GM12878 (cell line): ENCODE measurements around the gene ADAMTS14. TPM values are rescaled to one million over a fixed set of nuclear protein-coding genes. Genes with fewer than 3 reads are reported as not detected.
"Not testable (repeated sequence)": the region's sequence is repeated elsewhere in the genome, so short reads cannot be mapped to it uniquely, and the experiment has no call there.

Source experiments
- ATAC-seq: fragments of 200-7000 bp; cut with Tn5 transposase; 3 replicates; pipeline ENCODE4 v1.9.1; 2020; ENCODE audit warnings: mild to moderate bottlenecking, moderate library complexity
- BruUV-seq: library from RNA; stranded (reverse); fragments of 400-500 nt; replicated peaks from 2 replicates; lab custom pipeline; 2021; lab: Mats Ljungman, UMichigan
- CTCF ChIA-PET: fragments of 300-600 bp; sonication (Branson Sonifier 250); formaldehyde crosslinking; extraction: SDS; loops from one replicate; lab custom pipeline; 2021; ENCODE audit warnings: inconsistent platforms; lab: Yijun Ruan, JAX
- POLR2A ChIA-PET: fragments of 350-600 bp; formaldehyde crosslinking; extraction: SDS; loops from one replicate; lab custom pipeline; 2021; ENCODE audit warnings: inconsistent platforms; lab: Charles Lee
- RAD21 ChIA-PET: fragments of 300-600 bp; sonication (Branson Sonifier 250); formaldehyde crosslinking; loops from one replicate; lab custom pipeline; 2023; ENCODE audit warnings: antibody characterized with exemption; ENCODE audit not compliant: unreplicated experiment; lab: Charles Lee
- SMC1A ChIA-PET: fragments of 300-600 bp; sonication (Branson Sonifier 250); formaldehyde crosslinking; loops from one replicate; lab custom pipeline; 2023; ENCODE audit not compliant: unreplicated experiment, uncharacterized antibody; lab: Charles Lee
- DNase-seq: peaks from one replicate; pipeline ENCODE4 v3.0.0-alpha.2; 2011; ENCODE audit warnings: low read depth, low spot score
- FAIRE-seq: peaks from 3 replicates; lab custom pipeline; 2011; peaks lifted over from hg19 to GRCh38; lab: Jason Lieb, UNC
- H2AFZ ChIP-seq: 2 replicates; pipeline ENCODE4 v1.6.0; 2011; ENCODE audit warnings: low read depth, low read length, control low read depth; ENCODE audit not compliant: control insufficient read depth
- H3K27ac ChIP-seq: 2 replicates; pipeline ENCODE4 v1.5.1; 2011; ENCODE audit warnings: control low read depth; ENCODE audit not compliant: control insufficient read depth, insufficient read depth
- H3K27me3 ChIP-seq, 2 experiments: replicated peaks in 1 of 2; 2 replicates each; pipeline versions ENCODE4 v1.6.0 to v1.6.1; 2011; ENCODE audit warnings: low read length in 1 of 2; ENCODE audit not compliant: control insufficient read depth in 2 of 2, insufficient read depth in 2 of 2
- H3K36me3 ChIP-seq, 2 experiments: 2 replicates each; pipeline ENCODE4 v1.5.1; 2011; ENCODE audit warnings: low read length in 1 of 2; ENCODE audit not compliant: control insufficient read depth in 2 of 2, insufficient read depth in 2 of 2
- H3K4me1 ChIP-seq: 2 replicates; pipeline ENCODE4 v1.6.1; 2011; ENCODE audit warnings: mild to moderate bottlenecking, low read length, moderate library complexity, mixed read lengths; ENCODE audit not compliant: control insufficient read depth, insufficient read depth
- H3K4me2 ChIP-seq: 2 replicates; pipeline ENCODE4 v1.6.0; 2011; ENCODE audit warnings: control low read depth; ENCODE audit not compliant: control insufficient read depth, insufficient read depth
- H3K4me3 ChIP-seq: fragments of 200-600 bp; sonication (generic); 2 replicates; pipeline ENCODE4 v1.5.1; 2016
- H3K79me2 ChIP-seq: 2 replicates; pipeline ENCODE4 v1.6.0; 2011; ENCODE audit warnings: low read length; ENCODE audit not compliant: control insufficient read depth, insufficient read depth
- H3K9ac ChIP-seq: 2 replicates; pipeline ENCODE4 v1.8.0; 2011; ENCODE audit warnings: low read length, control low read depth, mixed read lengths; ENCODE audit not compliant: control insufficient read depth, insufficient read depth
- H3K9me3 ChIP-seq: replicated peaks from 3 replicates; pipeline ENCODE4 v1.5.1; 2011; ENCODE audit warnings: mild to moderate bottlenecking, low read length; ENCODE audit not compliant: control insufficient read depth, insufficient read depth
- H4K20me1 ChIP-seq: 2 replicates; pipeline ENCODE4 v1.6.0; 2011; ENCODE audit not compliant: control insufficient read depth, insufficient read depth
- EGR1 ChIP-seq, 2 experiments: IDR thresholded peaks; 1 replicate in 1 of 2; 2 replicates in 1 of 2; pipeline ENCODE4 v1.6.1; 2011 to 2012; ENCODE audit warnings: low read depth in 2 of 2, low read length in 2 of 2, borderline replicate concordance in 1 of 2, mild to moderate bottlenecking in 1 of 2, moderate library complexity in 1 of 2
- NR2F1 ChIP-seq: fragments of 450-650 bp; conservative IDR thresholded peaks from 2 replicates; pipeline ENCODE4 v1.6.1; 2017; ENCODE audit warnings: mild to moderate bottlenecking
- WGBS: methylation state at CpG from one replicate; pipeline ENCODE4 v1.1.6; 2016; ENCODE audit warnings: low lambda C conversion rate; ENCODE audit not compliant: insufficient replicate concordance, insufficient coverage; ENCODE audit errors: missing lambda C conversion rate; 5-methylcytosine and 5-hydroxymethylcytosine counted together
- in situ Hi-C: fragments of 300-500 bp; cut with MboI; formaldehyde crosslinking; loops from 9 replicates; pipeline ENCODE4 v1.14.3; 2018; ENCODE audit warnings: mixed read lengths
- intact Hi-C: fragments of 100-400 bp; cut with micrococcal nuclease; formaldehyde crosslinking; loops from one replicate; pipeline ENCODE4 v1.14.2; 2022; ENCODE audit not compliant: unreplicated experiment
- polyA plus RNA-seq, 11 experiments: library from polyadenylated mRNA; depleted of rRNA in 4 of 11; unstranded in 6 of 11; stranded (reverse) in 5 of 11; fragments of >200 nt; fragmentation: Nextera tagmentation in 4 of 11; fragmentation: Illumina TruSeq in 1 of 11; extraction: Ambion mirVana in 4 of 11; extraction: Trizol in 1 of 11; gene quantifications; 1 replicate in 1 of 11; 2 replicates in 10 of 11; pipeline versions ENCODE4 v1.2.1 to v1.2.3, GENCODE V29; 2011 to 2016; ENCODE audit warnings: inconsistent platforms in 2 of 11, missing spikeins in 2 of 11, low read depth in 1 of 11
- total RNA-seq, 4 experiments: library from RNA; depleted of rRNA in 3 of 4; stranded (reverse); fragments of >200 nt in 3 of 4; fragmentation: Illumina TruSeq in 1 of 4; extraction: Trizol in 1 of 4; gene quantifications; 2 replicates each; pipeline versions ENCODE4 v1.2.1 to v1.2.3, GENCODE V29; 2013 to 2021
- TF ChIP-seq, protein P1 (sequence below): IDR thresholded peaks from 2 replicates; pipeline ENCODE4 v1.6.1; 2011; ENCODE audit warnings: borderline replicate concordance, low read depth, mild to moderate bottlenecking, moderate library complexity, mixed read lengths, low read length; ENCODE audit not compliant: insufficient read depth; ENCODE audit errors: extremely low read length
- TF ChIP-seq, protein P2 (sequence below): fragments of 450-650 bp; IDR thresholded peaks from 2 replicates; pipeline ENCODE4 v1.6.1; 2017; ENCODE audit warnings: mild to moderate bottlenecking, moderate library complexity

The ADAMTS14 gene
- total and polyA plus RNA-seq, 10 of the 15 experiments (the other 5 are each of a cell fraction or from before 2014, with no cell fraction given), result 0.03 to 0.05 TPM; not detected in 8

DNA sequence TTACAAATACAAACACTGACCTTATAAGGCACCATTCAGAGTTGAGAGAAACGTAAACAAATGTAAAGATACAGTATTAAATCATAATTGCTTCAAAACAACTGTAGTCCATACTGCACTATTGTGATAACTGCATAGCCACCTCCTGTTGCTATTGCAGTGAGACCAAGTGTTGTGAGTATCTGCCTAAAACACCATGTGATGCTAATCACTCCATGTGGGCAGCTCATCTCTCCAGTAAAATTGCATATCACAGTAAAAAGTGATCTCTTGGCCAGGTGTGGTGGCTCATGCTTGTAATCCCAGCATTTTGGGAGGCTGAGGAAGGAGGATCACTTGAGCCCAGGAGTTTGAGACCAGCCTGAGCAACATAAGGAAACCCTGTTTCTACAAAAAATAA is 43.0 kb upstream of the ADAMTS14 start:
- Histone ChIP-seq H3K27me3 (no peaks in the 10 kb centered on the region), H2AFZ (no peak overlapping the region), H3K27ac (no peak overlapping the region), H3K9me3 (peaks cover 2% of the 10 kb centered on the region; the same call in 2 of the 3 replicates), H3K9ac (no peak overlapping the region), H3K4me2 (no peak overlapping the region), H3K4me3 (no peak overlapping the region), H3K36me3 (no peaks in the 10 kb centered on the region), H4K20me1 (no peaks in the 10 kb centered on the region), H3K4me1 (no peaks in the 10 kb centered on the region), H3K79me2 (no peaks in the 10 kb centered on the region)
- TF ChIP-seq NR2F1, result no peak
- TF ChIP-seq, protein P1, sequence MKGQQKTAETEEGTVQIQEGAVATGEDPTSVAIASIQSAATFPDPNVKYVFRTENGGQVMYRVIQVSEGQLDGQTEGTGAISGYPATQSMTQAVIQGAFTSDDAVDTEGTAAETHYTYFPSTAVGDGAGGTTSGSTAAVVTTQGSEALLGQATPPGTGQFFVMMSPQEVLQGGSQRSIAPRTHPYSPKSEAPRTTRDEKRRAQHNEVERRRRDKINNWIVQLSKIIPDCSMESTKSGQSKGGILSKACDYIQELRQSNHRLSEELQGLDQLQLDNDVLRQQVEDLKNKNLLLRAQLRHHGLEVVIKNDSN, result no peak
- TF ChIP-seq, protein P2, sequence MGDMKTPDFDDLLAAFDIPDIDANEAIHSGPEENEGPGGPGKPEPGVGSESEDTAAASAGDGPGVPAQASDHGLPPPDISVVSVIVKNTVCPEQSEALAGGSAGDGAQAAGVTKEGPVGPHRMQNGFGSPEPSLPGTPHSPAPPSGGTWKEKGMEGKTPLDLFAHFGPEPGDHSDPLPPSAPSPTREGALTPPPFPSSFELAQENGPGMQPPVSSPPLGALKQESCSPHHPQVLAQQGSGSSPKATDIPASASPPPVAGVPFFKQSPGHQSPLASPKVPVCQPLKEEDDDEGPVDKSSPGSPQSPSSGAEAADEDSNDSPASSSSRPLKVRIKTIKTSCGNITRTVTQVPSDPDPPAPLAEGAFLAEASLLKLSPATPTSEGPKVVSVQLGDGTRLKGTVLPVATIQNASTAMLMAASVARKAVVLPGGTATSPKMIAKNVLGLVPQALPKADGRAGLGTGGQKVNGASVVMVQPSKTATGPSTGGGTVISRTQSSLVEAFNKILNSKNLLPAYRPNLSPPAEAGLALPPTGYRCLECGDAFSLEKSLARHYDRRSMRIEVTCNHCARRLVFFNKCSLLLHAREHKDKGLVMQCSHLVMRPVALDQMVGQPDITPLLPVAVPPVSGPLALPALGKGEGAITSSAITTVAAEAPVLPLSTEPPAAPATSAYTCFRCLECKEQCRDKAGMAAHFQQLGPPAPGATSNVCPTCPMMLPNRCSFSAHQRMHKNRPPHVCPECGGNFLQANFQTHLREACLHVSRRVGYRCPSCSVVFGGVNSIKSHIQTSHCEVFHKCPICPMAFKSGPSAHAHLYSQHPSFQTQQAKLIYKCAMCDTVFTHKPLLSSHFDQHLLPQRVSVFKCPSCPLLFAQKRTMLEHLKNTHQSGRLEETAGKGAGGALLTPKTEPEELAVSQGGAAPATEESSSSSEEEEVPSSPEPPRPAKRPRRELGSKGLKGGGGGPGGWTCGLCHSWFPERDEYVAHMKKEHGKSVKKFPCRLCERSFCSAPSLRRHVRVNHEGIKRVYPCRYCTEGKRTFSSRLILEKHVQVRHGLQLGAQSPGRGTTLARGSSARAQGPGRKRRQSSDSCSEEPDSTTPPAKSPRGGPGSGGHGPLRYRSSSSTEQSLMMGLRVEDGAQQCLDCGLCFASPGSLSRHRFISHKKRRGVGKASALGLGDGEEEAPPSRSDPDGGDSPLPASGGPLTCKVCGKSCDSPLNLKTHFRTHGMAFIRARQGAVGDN, result no peak
- TF ChIP-seq EGR1 (IDR thresholded peaks at IDR 0.05; ENCODE audit: borderline replicate concordance in 1 of 2, low read depth in 2 of 2, low read length in 2 of 2), result no peak
- in situ Hi-C loops (no loop called here), intact Hi-C loops (no loop called here)
- WGBS, result 0% methylated on average over 1 of the region's 1 CpG
- RAD21 ChIA-PET, result no interaction called here
- CTCF ChIA-PET, result no interaction called here
- no peak for FAIRE-seq
- no peak for DNase-seq
- POLR2A ChIA-PET, result no interaction called here
- BruUV-seq, result no TSS peak
- no peak for ATAC-seq
- SMC1A ChIA-PET, result no interaction called here

DNA sequence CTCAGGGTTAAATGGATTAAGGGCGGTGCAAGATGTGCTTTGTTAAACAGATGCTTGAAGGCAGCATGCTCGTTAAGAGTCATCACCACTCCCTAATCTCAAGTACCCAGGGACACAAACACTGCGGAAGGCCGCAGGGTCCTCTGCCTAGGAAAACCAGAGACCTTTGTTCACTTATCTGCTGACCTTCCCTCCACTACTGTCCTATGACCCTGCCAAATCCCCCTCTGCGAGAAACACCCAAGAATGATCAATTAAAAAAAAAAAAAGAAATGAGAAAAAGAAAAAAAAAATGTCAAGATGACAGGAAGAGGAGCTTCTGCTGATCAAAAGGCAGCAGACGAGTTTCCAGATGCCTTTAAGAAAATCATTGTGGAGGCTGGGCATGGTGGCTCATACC is 40.6 kb upstream of the ADAMTS14 start:
- BruUV-seq, in situ Hi-C loops, POLR2A ChIA-PET, H3K27ac ChIP-seq, H3K79me2 ChIP-seq, H3K4me1 ChIP-seq, FAIRE-seq, H2AFZ ChIP-seq, H3K4me3 ChIP-seq, H4K20me1 ChIP-seq, DNase-seq, H3K9me3 ChIP-seq, H3K4me2 ChIP-seq, RAD21 ChIA-PET, intact Hi-C loops, H3K27me3 ChIP-seq, ATAC-seq, H3K36me3 ChIP-seq, H3K9ac ChIP-seq: not testable (repeated sequence)
- CTCF ChIA-PET, result interaction anchor here (0.6 kb wide), 1 partner anchor 574 kb away, joined by 3 read pairs; no protein-coding TSS in a partner anchor
- WGBS, result 0% methylated on average over 1 of the region's 6 CpGs
- SMC1A ChIA-PET, result interaction anchor here (0.6 kb wide), 1 partner anchor 84 kb away, joined by 4 read pairs; no protein-coding TSS in a partner anchor
